HG02884 (cell line): Measurements from ENCODE around the gene HTR2B.
"Not testable (repeated sequence)": the region's sequence is repeated elsewhere in the genome, so short reads cannot be mapped to it uniquely, and the experiment has no call there.

Experiments used
- ATAC-seq: cut with Tn5 transposase; IDR thresholded peaks from one replicate; pipeline ENCODE4 v1.9.1; 2021; ENCODE audit warnings: mild to moderate bottlenecking, moderate library complexity; ENCODE audit not compliant: unreplicated experiment

Gene HTR2B

GRCh38 chr2:231099918-231100317 lies 24.9 kb downstream of the HTR2B start:
- no peak for ATAC-seq

GRCh38 chr2:231094736-231095346 lies 30.0 kb downstream of the HTR2B start:
- no peak for ATAC-seq

- no peak for ATAC-seq
Observed at GRCh38 chr2:231093933-231094332, 30.9 kb downstream of the HTR2B start.

GRCh38 chr2:231088754-231089153 lies 36.1 kb downstream of the HTR2B start:
- ATAC-seq = no peak

GRCh38 chr2:231084565-231084964 lies 40.3 kb downstream of the HTR2B start:
- ATAC-seq = no peak

GRCh38 chr2:231069379-231070054 lies 55.3 kb downstream of the HTR2B start:
- no peak for ATAC-seq

- ATAC-seq = no peak
Observed at GRCh38 chr2:231068525-231069222, 56.2 kb downstream of the HTR2B start.

- ATAC-seq = not testable (repeated sequence)
Observed at GRCh38 chr2:231067531-231067930, 57.3 kb downstream of the HTR2B start.

- no peak for ATAC-seq
Observed at GRCh38 chr2:231065966-231066365, 58.9 kb downstream of the HTR2B start.

- ATAC-seq = no peak
Observed at GRCh38 chr2:231063347-231063746, 61.5 kb downstream of the HTR2B start.

- no peak for ATAC-seq
Observed at GRCh38 chr2:231062776-231063175, 62.1 kb downstream of the HTR2B start.

- no peak for ATAC-seq
Observed at GRCh38 chr2:231059756-231060155, 65.1 kb downstream of the HTR2B start.

- no peak for ATAC-seq
Observed at GRCh38 chr2:231058761-231059550, 65.9 kb downstream of the HTR2B start.
